HUES64 (cell line): ENCODE measurements around the gene PLGRKT.
A peak's percentile ranks its signal among the peaks of the same experiment; 100 is the strongest.
"Not testable (repeated sequence)": the region's sequence is repeated elsewhere in the genome, so short reads cannot be mapped to it uniquely, and the experiment has no call there.

Source experiments
- H3K27ac ChIP-seq: 2 replicates; pipeline ENCODE4 v1.7.0; 2013; ENCODE audit warnings: low read depth, low read length, inconsistent platforms
- H3K27me3 ChIP-seq: 2 replicates; pipeline ENCODE4 v1.6.1; 2013; ENCODE audit warnings: mild to moderate bottlenecking, low read length; ENCODE audit not compliant: insufficient read depth
- H3K36me3 ChIP-seq: 2 replicates; pipeline ENCODE4 v1.6.1; 2013; ENCODE audit warnings: mild to moderate bottlenecking, low read length; ENCODE audit not compliant: insufficient read depth
- H3K4me1 ChIP-seq: 2 replicates; pipeline ENCODE4 v1.6.1; 2013; ENCODE audit warnings: mild to moderate bottlenecking, low read length, moderate library complexity; ENCODE audit not compliant: insufficient read depth
- H3K4me3 ChIP-seq: 2 replicates; pipeline ENCODE4 v1.5.1; 2013; ENCODE audit warnings: mild to moderate bottlenecking, low read length, moderate library complexity
- H3K9ac ChIP-seq: 2 replicates; pipeline ENCODE4 v1.6.1; 2013; ENCODE audit warnings: mild to moderate bottlenecking, low read depth, low read length
- H3K9me3 ChIP-seq: 2 replicates; pipeline ENCODE4 v1.6.1; 2013; ENCODE audit warnings: low read depth, low read length; ENCODE audit not compliant: insufficient read depth
- WGBS: fragments of 150-250, 120-280 bp; methylation state at CpG from one replicate; pipeline ENCODE4 v1.1.7; 2013; ENCODE audit warnings: missing lambda C conversion rate; 5-methylcytosine and 5-hydroxymethylcytosine counted together

PLGRKT gene

GRCh38 chr9:5450359-5451091 is 12.8 kb upstream of the PLGRKT start, which contains the start of gene CD274:
CD274 (plus strand) TSS chr9:5450542; CDS start chr9:5456114, 5,572 bp downstream.
- Histone ChIP-seq H3K27me3 (no peaks in the 10 kb centered on the region), H3K9me3 (no peaks in the 10 kb centered on the region), H3K4me1 (no peaks in the 10 kb centered on the region), H3K27ac (no peak within 1 kb of the TSS), H3K36me3 (no peaks in the 10 kb centered on the region), H3K4me3 (peak within 1 kb of the TSS; percentile 56), H3K9ac (no peak within 1 kb of the TSS)
- WGBS, result 14% methylated on average over 34 of the region's 36 CpGs

- H3K4me3 ChIP-seq, result peak overlapping the region; percentile 56
- no peaks in the 10 kb centered on the region for H3K36me3 ChIP-seq
- 88% methylated on average over 14 of the region's 15 CpGs for WGBS
- H3K27me3 ChIP-seq, result no peaks in the 10 kb centered on the region
- no peak overlapping the region for H3K27ac ChIP-seq
- H3K4me1 ChIP-seq, result no peaks in the 10 kb centered on the region
- no peaks in the 10 kb centered on the region for H3K9me3 ChIP-seq
- H3K9ac ChIP-seq, result no peak overlapping the region
Observed at GRCh38 chr9:5449521-5450358, 12.0 kb upstream of the PLGRKT start.

- Histone ChIP-seq H3K9me3 (no peaks in the 10 kb centered on the region), H3K27me3 (no peaks in the 10 kb centered on the region), H3K9ac (no peak overlapping the region), H3K27ac (no peak overlapping the region), H3K4me1 (no peaks in the 10 kb centered on the region), H3K36me3 (no peaks in the 10 kb centered on the region), H3K4me3 (no peak overlapping the region)
- WGBS, result 94% methylated on average over 4 of the region's 5 CpGs
Observed at GRCh38 chr9:5448461-5449435, 11.0 kb upstream of the PLGRKT start.

- 92% methylated on average over 2 of the region's 2 CpGs for WGBS
- H3K4me1 ChIP-seq, result no peaks in the 10 kb centered on the region
Observed at GRCh38 chr9:5448016-5448415, 10.3 kb upstream of the PLGRKT start.

GRCh38 chr9:5447337-5447736 is 9.6 kb upstream of the PLGRKT start:
- WGBS, result 88% methylated on average over 3 of the region's 3 CpGs
- no peak overlapping the region for H3K9ac ChIP-seq
- H3K4me3 ChIP-seq, result no peak overlapping the region
- H3K9me3 ChIP-seq, result no peaks in the 10 kb centered on the region
- H3K27me3 ChIP-seq, result no peaks in the 10 kb centered on the region; the same call in 1 of the 2 replicates
- no peaks in the 10 kb centered on the region for H3K36me3 ChIP-seq
- no peak overlapping the region for H3K27ac ChIP-seq
- H3K4me1 ChIP-seq, result no peaks in the 10 kb centered on the region

More at GRCh38 chr9:5448016-5448415, 10.3 kb upstream of the PLGRKT start:
- H3K9ac ChIP-seq, result no peak overlapping the region
- no peak overlapping the region for H3K27ac ChIP-seq
- H3K9me3 ChIP-seq, result no peaks in the 10 kb centered on the region
- H3K4me3 ChIP-seq, result no peak overlapping the region
- no peaks in the 10 kb centered on the region for H3K36me3 ChIP-seq
- H3K27me3 ChIP-seq, result no peaks in the 10 kb centered on the region; the same call in 1 of the 2 replicates

GRCh38 chr9:5446451-5447236 is 8.9 kb upstream of the PLGRKT start:
- Histone ChIP-seq H3K27me3 (no peaks in the 10 kb centered on the region; the same call in 1 of the 2 replicates), H3K4me1 (no peaks in the 10 kb centered on the region), H3K36me3 (no peaks in the 10 kb centered on the region), H3K4me3 (no peak overlapping the region), H3K27ac (no peak overlapping the region), H3K9me3 (no peaks in the 10 kb centered on the region), H3K9ac (no peak overlapping the region)
- 92% methylated on average over 2 of the region's 3 CpGs for WGBS

- H3K4me1 ChIP-seq, result no peaks in the 10 kb centered on the region
- no peak overlapping the region for H3K4me3 ChIP-seq
- H3K9ac ChIP-seq, result no peak overlapping the region
- H3K9me3 ChIP-seq, result no peaks in the 10 kb centered on the region
- no peaks in the 10 kb centered on the region for H3K36me3 ChIP-seq
- H3K27ac ChIP-seq, result no peak overlapping the region
- H3K27me3 ChIP-seq, result no peaks in the 10 kb centered on the region; the same call in 1 of the 2 replicates
Observed at GRCh38 chr9:5445886-5446285, 8.2 kb upstream of the PLGRKT start.

- H3K9ac ChIP-seq, H3K4me1 ChIP-seq, H3K27me3 ChIP-seq, H3K27ac ChIP-seq, H3K9me3 ChIP-seq, H3K36me3 ChIP-seq, H3K4me3 ChIP-seq: not testable (repeated sequence)
- WGBS, result 95% methylated on average over 4 of the region's 4 CpGs
Observed at GRCh38 chr9:5445096-5445495, 7.4 kb upstream of the PLGRKT start.

GRCh38 chr9:5443850-5444249 is 6.1 kb upstream of the PLGRKT start:
- H3K9ac ChIP-seq, result no peak overlapping the region
- H3K27me3 ChIP-seq, result no peaks in the 10 kb centered on the region; the same call in 1 of the 2 replicates
- no peaks in the 10 kb centered on the region for H3K36me3 ChIP-seq
- H3K4me1 ChIP-seq, result no peaks in the 10 kb centered on the region
- WGBS, result 88% methylated on average over 2 of the region's 2 CpGs
- no peak overlapping the region for H3K4me3 ChIP-seq
- H3K9me3 ChIP-seq, result no peaks in the 10 kb centered on the region
- H3K27ac ChIP-seq, result no peak overlapping the region

GRCh38 chr9:5442400-5443011 is 4.8 kb upstream of the PLGRKT start:
- Histone ChIP-seq H3K9ac (no peak overlapping the region), H3K27ac (no peak overlapping the region), H3K27me3 (no peaks in the 10 kb centered on the region; the same call in 1 of the 2 replicates), H3K9me3 (no peaks in the 10 kb centered on the region), H3K36me3 (no peaks in the 10 kb centered on the region), H3K4me3 (no peak overlapping the region), H3K4me1 (no peaks in the 10 kb centered on the region)
- 51% methylated on average over 2 of the region's 2 CpGs for WGBS
